Endothelial cell of umbilical vein (primary cell): ENCODE results near the gene DOCK7. TPM values are rescaled to one million over a fixed set of nuclear protein-coding genes. Genes with fewer than 3 reads are reported as not detected.

Experiments
- BruUV-seq: library from RNA; stranded (reverse); fragments of 400-500 nt; replicated peaks from 2 replicates; lab custom pipeline; 2021; lab: Mats Ljungman, UMichigan
- CTCF ChIA-PET: fragments of 300-600, 350-600 bp; sonication (Branson Sonifier 250); formaldehyde crosslinking; loops from one replicate; lab custom pipeline; 2021; ENCODE audit warnings: antibody characterized with exemption, inconsistent platforms; lab: Charles Lee
- POLR2A ChIA-PET: fragments of 300-600, 350-600 bp; sonication (Branson Sonifier 250); formaldehyde crosslinking; loops from one replicate; lab custom pipeline; 2021; ENCODE audit warnings: antibody characterized with exemption, inconsistent platforms; lab: Charles Lee
- DNase-seq: peaks from one replicate; pipeline ENCODE4 v3.0.0-alpha.2; 2011; ENCODE audit warnings: low read depth, low spot score
- FAIRE-seq: peaks from 2 replicates; lab custom pipeline; 2011; peaks lifted over from hg19 to GRCh38; lab: Jason Lieb, UNC
- H2AFZ ChIP-seq: 2 replicates; pipeline ENCODE4 v1.6.0; 2012; ENCODE audit warnings: low read depth, low read length, control low read depth, inconsistent platforms
- H3K27ac ChIP-seq: 2 replicates; pipeline ENCODE4 v1.5.1; 2011; ENCODE audit warnings: low read depth, mild to moderate bottlenecking, control low read depth, low read length, moderate library complexity; ENCODE audit not compliant: insufficient read depth
- H3K27me3 ChIP-seq, 2 experiments: 2 replicates each; pipeline versions ENCODE4 v1.6.0 to v1.6.1; 2011; ENCODE audit warnings: low read length in 2 of 2, mixed read lengths in 1 of 2; ENCODE audit not compliant: control insufficient read depth in 2 of 2, insufficient read depth in 2 of 2
- H3K36me3 ChIP-seq, 2 experiments: 2 replicates in 1 of 2; 3 replicates in 1 of 2; pipeline ENCODE4 v1.5.1; 2011; ENCODE audit warnings: low read length in 2 of 2, mild to moderate bottlenecking in 1 of 2, moderate library complexity in 1 of 2; ENCODE audit not compliant: control insufficient read depth in 2 of 2, insufficient read depth in 2 of 2; ENCODE audit errors: extremely low read depth in 1 of 2
- H3K4me1 ChIP-seq: 3 replicates; pipeline ENCODE4 v1.5.1; 2011; ENCODE audit warnings: mild to moderate bottlenecking, low read length; ENCODE audit not compliant: control insufficient read depth, insufficient read depth; ENCODE audit errors: extremely low read depth
- H3K4me2 ChIP-seq: 2 replicates; pipeline ENCODE4 v1.6.1; 2011; ENCODE audit warnings: low read length, control low read depth, mixed read lengths; ENCODE audit not compliant: insufficient read depth
- H3K4me3 ChIP-seq, 3 experiments: fragments of 200-600 bp in 1 of 3; sonication (generic), shearing (Covaris generic) in 1 of 3; replicated peaks in 1 of 3; 2 replicates each; pipeline ENCODE4 v1.5.1; 2011 to 2016; ENCODE audit warnings: control low read depth in 3 of 3, low read length in 3 of 3, mild to moderate bottlenecking in 2 of 3, inconsistent platforms in 1 of 3, low read depth in 1 of 3, moderate library complexity in 1 of 3; ENCODE audit not compliant: insufficient read depth in 1 of 3
- H3K79me2 ChIP-seq: 2 replicates; pipeline ENCODE4 v1.6.0; 2012; ENCODE audit warnings: low read length, inconsistent platforms; ENCODE audit not compliant: control insufficient read depth, insufficient read depth
- H3K9ac ChIP-seq: replicated peaks from 2 replicates; pipeline ENCODE3; 2011; ENCODE audit warnings: low read length, control low read depth; ENCODE audit not compliant: insufficient read depth; ENCODE audit errors: extremely low read depth
- H3K9me1 ChIP-seq: replicated peaks from 3 replicates; pipeline ENCODE4 v1.6.0; 2011; ENCODE audit warnings: mild to moderate bottlenecking, low read length; ENCODE audit not compliant: control insufficient read depth, insufficient read depth; ENCODE audit errors: extremely low read depth
- H3K9me3 ChIP-seq: replicated peaks from 2 replicates; pipeline ENCODE4 v1.5.1; 2012; ENCODE audit warnings: low read length, inconsistent platforms; ENCODE audit not compliant: control insufficient read depth, insufficient read depth
- H4K20me1 ChIP-seq: replicated peaks from 2 replicates; pipeline ENCODE3; 2011; ENCODE audit warnings: mild to moderate bottlenecking, low read length; ENCODE audit not compliant: control insufficient read depth, insufficient read depth; ENCODE audit errors: extremely low read depth
- CTCF ChIP-seq, 2 donors: IDR thresholded peaks; 1 replicate in 1 of 2; 2 replicates in 1 of 2; pipeline ENCODE4 v1.5.1; 2011; ENCODE audit warnings: low read length in 2 of 2, mild to moderate bottlenecking in 2 of 2, moderate library complexity in 2 of 2, control low read depth in 1 of 2, inconsistent platforms in 1 of 2, low read depth in 1 of 2; ENCODE audit not compliant: insufficient read depth in 1 of 2; ENCODE audit errors: extremely low read depth in 1 of 2
- EZH2 ChIP-seq: IDR thresholded peaks from 2 replicates; pipeline ENCODE4 v1.6.1; 2012; ENCODE audit warnings: borderline replicate concordance, low read depth, mild to moderate bottlenecking, moderate library complexity, low read length, inconsistent platforms; ENCODE audit not compliant: severe bottlenecking
- FOS ChIP-seq: IDR thresholded peaks from 2 replicates; pipeline ENCODE4 v1.6.1; 2011; ENCODE audit warnings: mild to moderate bottlenecking, low read length, moderate library complexity, borderline replicate concordance; ENCODE audit not compliant: insufficient read depth
- GATA2 ChIP-seq: IDR thresholded peaks from 2 replicates; pipeline ENCODE4 v1.7.0; 2011; ENCODE audit warnings: low read depth, mild to moderate bottlenecking, moderate library complexity, mixed read lengths, low read length; ENCODE audit not compliant: insufficient read length, insufficient read depth
- JUN ChIP-seq: IDR thresholded peaks from 2 replicates; pipeline ENCODE4 v1.6.1; 2011; ENCODE audit warnings: borderline replicate concordance, low read depth; ENCODE audit not compliant: insufficient read length, insufficient read depth
- MAX ChIP-seq: IDR thresholded peaks from 2 replicates; pipeline ENCODE4 v1.6.1; 2011; ENCODE audit not compliant: insufficient read depth, insufficient read length
- MYC ChIP-seq: IDR thresholded peaks from one replicate; pipeline ENCODE4 v1.6.1; 2011; ENCODE audit warnings: mild to moderate bottlenecking, low read depth, low read length
- POLR2A ChIP-seq: IDR thresholded peaks from 2 replicates; pipeline ENCODE4 v1.6.1; 2012; ENCODE audit warnings: low read depth, mild to moderate bottlenecking, control low read depth, low read length
- POLR2AphosphoS5 ChIP-seq: IDR thresholded peaks from 2 replicates; pipeline ENCODE4 v1.6.1; 2012; ENCODE audit warnings: low read depth, mild to moderate bottlenecking, control low read depth, low read length, moderate library complexity; ENCODE audit not compliant: insufficient read depth
- dilution Hi-C: fragments of 300-500 bp; cut with MboI; formaldehyde crosslinking; loops from one replicate; pipeline ENCODE4 v1.15.0; 2019; ENCODE audit warnings: low sequenced_read_pairs; ENCODE audit not compliant: extremely low pct_ligation_motif_present
- intact Hi-C: fragments of 100-400 bp; cut with micrococcal nuclease; formaldehyde crosslinking; loops from one replicate; pipeline ENCODE4 v1.10.0; 2022
- polyA plus RNA-seq, 4 experiments: library from polyadenylated mRNA; depleted of rRNA in 3 of 4; stranded (reverse) in 3 of 4; unstranded in 1 of 4; fragments of >200 nt; gene quantifications; 2 replicates each; pipeline versions ENCODE4 v1.2.1 to v1.2.3, GENCODE V29; 2011 to 2012; ENCODE audit warnings: missing spikeins in 1 of 4
- total RNA-seq: library from RNA; stranded (reverse); gene quantifications from 2 replicates; pipeline ENCODE4 v1.2.3, GENCODE V29; 2021

Gene DOCK7
- total and polyA plus RNA-seq, 2 donors (not counting 3 experiments of a cell fraction or from before 2014, with no cell fraction given), result 9.4 to 31.9 TPM

DNA sequence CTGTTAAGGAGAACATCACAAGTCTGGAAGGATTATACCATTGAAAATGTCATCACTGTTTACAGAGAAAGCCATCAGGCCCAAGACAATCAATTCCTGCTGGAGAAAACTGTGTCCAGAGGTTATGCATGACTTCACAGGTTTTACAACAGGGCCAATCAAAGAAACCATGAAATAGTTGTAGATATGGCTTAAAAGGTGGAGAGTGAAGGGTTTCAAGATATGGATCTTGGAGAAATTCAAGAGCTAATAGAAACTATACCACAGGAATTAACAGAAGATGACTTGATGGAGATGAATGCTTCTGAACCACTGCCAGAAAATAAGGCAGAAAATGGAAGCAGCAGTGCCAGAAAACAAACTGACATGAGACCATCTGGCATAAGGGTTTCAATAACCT, 221.1 kb downstream of the DOCK7 start:
- DNase-seq (no peak), FAIRE-seq (no peak)
- Histone ChIP-seq H2AFZ (no peak overlapping the region), H3K9ac (no peak overlapping the region), H3K4me3 (no peak overlapping the region), H3K4me2 (no peak overlapping the region), H3K27ac (no peak overlapping the region), H3K36me3 (no peaks in the 10 kb centered on the region), H4K20me1 (no peaks in the 10 kb centered on the region), H3K4me1 (no peaks in the 10 kb centered on the region), H3K27me3 (no peaks in the 10 kb centered on the region), H3K79me2 (no peaks in the 10 kb centered on the region), H3K9me3 (no peaks in the 10 kb centered on the region), H3K9me1 (no peaks in the 10 kb centered on the region)
- CTCF ChIA-PET, result no interaction called here
- intact Hi-C loops (no loop called here), dilution Hi-C loops (no loop called here)
- TF ChIP-seq EZH2 (no peak), POLR2AphosphoS5 (no peak)
- POLR2A ChIA-PET, result no interaction called here
- no TSS peak for BruUV-seq

DNA sequence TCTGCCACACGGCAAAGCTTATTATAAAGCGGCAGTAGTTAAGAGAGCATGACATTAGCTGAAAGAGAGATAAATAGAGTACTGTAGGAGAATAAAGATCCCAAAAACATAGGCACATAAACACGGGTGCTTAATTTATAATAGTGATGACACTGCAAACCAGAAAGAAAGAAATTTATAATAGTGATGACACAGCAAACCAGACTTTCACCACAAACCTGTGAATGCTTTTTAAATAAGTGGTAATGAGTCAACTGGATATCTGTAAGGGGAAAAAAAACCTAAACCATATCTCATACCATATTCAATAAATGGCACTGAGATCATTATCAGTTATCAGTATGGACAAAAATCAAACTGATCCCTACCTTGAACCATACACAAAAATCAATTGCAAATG, 225.8 kb downstream of the DOCK7 start:
- Histone ChIP-seq H3K9ac (no peak overlapping the region), H3K27me3 (no peaks in the 10 kb centered on the region), H3K4me2 (no peak overlapping the region), H2AFZ (no peak overlapping the region), H3K4me3 (no peak overlapping the region), H3K36me3 (peaks cover 0 to 2% of the 10 kb centered on the region in 2 experiments), H3K4me1 (no peaks in the 10 kb centered on the region), H3K9me3 (no peaks in the 10 kb centered on the region), H4K20me1 (no peaks in the 10 kb centered on the region), H3K27ac (no peak overlapping the region), H3K79me2 (no peaks in the 10 kb centered on the region), H3K9me1 (no peaks in the 10 kb centered on the region)
- dilution Hi-C loops (no loop called here), intact Hi-C loops (no loop called here)
- TF ChIP-seq JUN (no peak), GATA2 (no peak), MYC (no peak), POLR2A (no peak), FOS (no peak), MAX (no peak), POLR2AphosphoS5 (no peak), EZH2 (no peak), CTCF (IDR thresholded peaks at IDR 0.05; ENCODE audit: extremely low read depth in 1 of 2, insufficient read depth in 1 of 2, low read depth in 1 of 2, low read length in 2 of 2) (no peak)
- CTCF ChIA-PET, result no interaction called here
- POLR2A ChIA-PET, result no interaction called here
- BruUV-seq, result no TSS peak
- DNase-seq, result no peak
- FAIRE-seq, result no peak
